ENCODE results near the gene C1orf105.
A peak's percentile ranks its signal among the peaks of the same experiment; 100 is the strongest.
"Not testable (repeated sequence)": the region's sequence is repeated elsewhere in the genome, so short reads cannot be mapped to it uniquely, and the experiment has no call there.

Gene C1orf105

GRCh38 chr1:172478485-172478884, 58.0 kb downstream of the C1orf105 start:
- no peak for DNase-seq (ENCODE audit: low read depth, low spot score)
- H3K27ac ChIP-seq: peak overlapping the region; percentile 72

- no peak for DNase-seq (ENCODE audit: low read depth, low spot score)
Measured at GRCh38 chr1:172480431-172480830, 59.9 kb downstream of the C1orf105 start.

GRCh38 chr1:172482044-172482443, 61.6 kb downstream of the C1orf105 start:
- DNase-seq (ENCODE audit: low read depth, low spot score): no peak

More at GRCh38 chr1:172480431-172480830, 59.9 kb downstream of the C1orf105 start:
- no peak overlapping the region for H3K27ac ChIP-seq

GRCh38 chr1:172483448-172483847, 63.0 kb downstream of the C1orf105 start:
- DNase-seq (ENCODE audit: low read depth, low spot score): no peak

More at GRCh38 chr1:172482044-172482443, 61.6 kb downstream of the C1orf105 start:
- no peak overlapping the region for H3K27ac ChIP-seq

GRCh38 chr1:172484252-172484651, 63.8 kb downstream of the C1orf105 start:
- no peak overlapping the region for H3K27ac ChIP-seq
- no peak for DNase-seq (ENCODE audit: low read depth, low spot score)

More at GRCh38 chr1:172483448-172483847, 63.0 kb downstream of the C1orf105 start:
- H3K27ac ChIP-seq: no peak overlapping the region

- no peak overlapping the region for H3K27ac ChIP-seq
- DNase-seq (ENCODE audit: low read depth, low spot score): no peak
Measured at GRCh38 chr1:172485626-172486025, 65.1 kb downstream of the C1orf105 start.

- H3K27ac ChIP-seq: no peak overlapping the region
- no peak for DNase-seq (ENCODE audit: low read depth, low spot score)
Measured at GRCh38 chr1:172486805-172487454, 66.4 kb downstream of the C1orf105 start.

- DNase-seq (ENCODE audit: low read depth, low spot score): no peak
Measured at GRCh38 chr1:172487550-172487949, 67.1 kb downstream of the C1orf105 start.

GRCh38 chr1:172488393-172488792, 67.9 kb downstream of the C1orf105 start:
- no peak for DNase-seq (ENCODE audit: low read depth, low spot score)
- no peak overlapping the region for H3K27ac ChIP-seq

More at GRCh38 chr1:172487550-172487949, 67.1 kb downstream of the C1orf105 start:
- no peak overlapping the region for H3K27ac ChIP-seq

GRCh38 chr1:172489847-172490246, 69.4 kb downstream of the C1orf105 start:
- no peak overlapping the region for H3K27ac ChIP-seq
- no peak for DNase-seq (ENCODE audit: low read depth, low spot score)

GRCh38 chr1:172492421-172492820, 71.9 kb downstream of the C1orf105 start:
- no peak overlapping the region for H3K27ac ChIP-seq
- DNase-seq (ENCODE audit: low read depth, low spot score): no peak

- no peak overlapping the region for H3K27ac ChIP-seq
- DNase-seq (ENCODE audit: low read depth, low spot score): no peak
Measured at GRCh38 chr1:172494166-172494565, 73.7 kb downstream of the C1orf105 start.

GRCh38 chr1:172496127-172496526, 75.6 kb downstream of the C1orf105 start:
- H3K27ac ChIP-seq; DNase-seq (ENCODE audit: low read depth, low spot score): not testable (repeated sequence)

GRCh38 chr1:172496678-172497077, 76.2 kb downstream of the C1orf105 start:
- H3K27ac ChIP-seq: no peak overlapping the region

GRCh38 chr1:172497230-172497629, 76.7 kb downstream of the C1orf105 start:
- H3K27ac ChIP-seq: no peak overlapping the region
- no peak for DNase-seq (ENCODE audit: low read depth, low spot score)

More at GRCh38 chr1:172496678-172497077, 76.2 kb downstream of the C1orf105 start:
- DNase-seq (ENCODE audit: low read depth, low spot score): no peak

- no peak overlapping the region for H3K27ac ChIP-seq
- no peak for DNase-seq (ENCODE audit: low read depth, low spot score)
Measured at GRCh38 chr1:172498857-172499256, 78.4 kb downstream of the C1orf105 start.

GRCh38 chr1:172499636-172500141, 79.2 kb downstream of the C1orf105 start:
- H3K27ac ChIP-seq: peak overlapping the region; percentile 49
- peak; percentile 67 for DNase-seq (ENCODE audit: low read depth, low spot score)

- no peak for DNase-seq (ENCODE audit: low read depth, low spot score)
- peak overlapping the region; percentile 49 for H3K27ac ChIP-seq
Measured at GRCh38 chr1:172500207-172500606, 79.7 kb downstream of the C1orf105 start.

- no peak overlapping the region for H3K27ac ChIP-seq
- no peak for DNase-seq (ENCODE audit: low read depth, low spot score)
Measured at GRCh38 chr1:172507741-172508140, 87.3 kb downstream of the C1orf105 start.

- DNase-seq (ENCODE audit: low read depth, low spot score): no peak
- no peak overlapping the region for H3K27ac ChIP-seq
Measured at GRCh38 chr1:172510479-172510878, 90.0 kb downstream of the C1orf105 start.

GRCh38 chr1:172512591-172512990, 92.1 kb downstream of the C1orf105 start:
- no peak for DNase-seq (ENCODE audit: low read depth, low spot score)
- peak overlapping the region; percentile 63 for H3K27ac ChIP-seq

- DNase-seq (ENCODE audit: low read depth, low spot score): peak; percentile 74
- peak overlapping the region; percentile 63 for H3K27ac ChIP-seq
Measured at GRCh38 chr1:172513479-172513878, 93.0 kb downstream of the C1orf105 start.

All from epithelial cell of prostate (primary cell).